Measurements from ENCODE around the gene CCSER2. TPM values are rescaled to one million over a fixed set of nuclear protein-coding genes. Genes with fewer than 3 reads are reported as not detected.

Gene CCSER2
- polyA plus RNA-seq, 2 of the 4 experiments (the other 2 are of a cell fraction) = 9.2 to 28.2 TPM

GRCh38 chr10:84521013-84521412 is 192.6 kb downstream of the CCSER2 start:
- Histone ChIP-seq H3K27ac (no peak overlapping the region), H3K4me3 (no peak overlapping the region), H3K4me1 (peaks cover 15% of the 10 kb centered on the region), H3K4me2 (no peak overlapping the region), H3K9me3 (0 out of 3 replicates have a peak, but pooled peaks cover 3% of the 10 kb centered on the region)
- DNase-seq (ENCODE audit: low read depth in 1 of 2, low spot score in 1 of 2) (no peak), FAIRE-seq (no peak), ATAC-seq (no peak)
- 78% methylated on average over 8 of the region's 8 CpGs for WGBS (ENCODE audit: missing lambda C conversion rate)
- CTCF ChIA-PET = interaction anchor here (1.4 to 1.8 kb wide), 2 partner anchors 9 to 19 kb away, joined by 3 to 4 read pairs; no protein-coding TSS in a partner anchor
- POLR2A ChIA-PET = no interaction called here
- TF ChIP-seq GATA3 (IDR thresholded peaks at IDR 0.05; ENCODE audit: borderline replicate concordance) (no peak), JUNB (IDR thresholded peaks at IDR 0.05) (no peak), E2F6 (IDR thresholded peaks at IDR 0.05; ENCODE audit: borderline replicate concordance, low read depth) (no peak), CTCF (IDR thresholded peaks at IDR 0.05) (no peak), EHMT2 (IDR thresholded peaks at IDR 0.05; ENCODE audit: low read depth) (no peak), EHF (CRISPR knock-in tag; IDR thresholded peaks at IDR 0.05) (no peak), HOXA7 (CRISPR knock-in tag; IDR thresholded peaks at IDR 0.05) (no peak), RNF2 (IDR thresholded peaks at IDR 0.05; ENCODE audit: borderline replicate concordance, low read depth) (no peak), USF2 (IDR thresholded peaks at IDR 0.05) (no peak), FOXS1 (CRISPR knock-in tag; IDR thresholded peaks at IDR 0.05) (no peak), RCOR1 (IDR thresholded peaks at IDR 0.05; ENCODE audit: low read depth, low read length) (no peak), NR3C1 (IDR thresholded peaks at IDR 0.05) (no peak), TFCP2L1 (CRISPR knock-in tag; IDR thresholded peaks at IDR 0.05) (no peak), CEBPB (IDR thresholded peaks at IDR 0.05) (no peak)

GRCh38 chr10:84521468-84521867 is 193.1 kb downstream of the CCSER2 start:
- POLR2A ChIA-PET = no interaction called here
- no peak for FAIRE-seq

GRCh38 chr10:84522612-84523462 is 194.4 kb downstream of the CCSER2 start:
- Histone ChIP-seq H3K4me1 (peaks cover 15% of the 10 kb centered on the region), H3K27ac (no peak overlapping the region), H3K9me3 (0 out of 3 replicates have a peak, but pooled peaks cover 3% of the 10 kb centered on the region), H3K4me2 (no peak overlapping the region), H3K4me3 (no peak overlapping the region)
- ATAC-seq = peak; percentile 50 to 51; a peak in 5 of 6 replicates
- TF ChIP-seq HES2 (IDR thresholded peaks at IDR 0.05) (no peak), POLR2A (IDR thresholded peaks at IDR 0.05; ENCODE audit: low read length) (no peak), HOXA7 (CRISPR knock-in tag; IDR thresholded peaks at IDR 0.05) (no peak), RARB (CRISPR knock-in tag; IDR thresholded peaks at IDR 0.05) (no peak)
- ChIA-PET CTCF (interaction anchor here (1.2 to 1.8 kb wide), 5 partner anchors 8 to 18 kb away, joined by 3 to 8 read pairs (median 4); no protein-coding TSS in a partner anchor), POLR2A (interaction anchor here (0.9 kb wide), 1 partner anchor 28 kb away, joined by 3 read pairs; no protein-coding TSS in a partner anchor)
- WGBS (ENCODE audit: missing lambda C conversion rate) = 71% methylated on average over 9 of the region's 9 CpGs
- FAIRE-seq = no peak
- DNase-seq (ENCODE audit: low read depth in 1 of 2, low spot score in 1 of 2) = no peak

More at GRCh38 chr10:84521468-84521867, 193.1 kb downstream of the CCSER2 start:
- WGBS (ENCODE audit: missing lambda C conversion rate) = 85% methylated on average over 2 of the region's 2 CpGs
- Histone ChIP-seq H3K27ac (no peak overlapping the region), H3K9me3 (0 out of 3 replicates have a peak, but pooled peaks cover 3% of the 10 kb centered on the region), H3K4me2 (no peak overlapping the region), H3K4me3 (no peak overlapping the region), H3K4me1 (peaks cover 15% of the 10 kb centered on the region)
- CTCF ChIA-PET = interaction anchor here (1.4 to 1.8 kb wide), 2 partner anchors 9 to 19 kb away, joined by 3 to 4 read pairs; no protein-coding TSS in a partner anchor
- TF ChIP-seq HEYL (CRISPR knock-in tag; IDR thresholded peaks at IDR 0.05) = no peak
- DNase-seq (ENCODE audit: low read depth in 1 of 2, low spot score in 1 of 2) = no peak
- no peak for ATAC-seq

Data from A549 (cell line).